MM.1S (cell line): ENCODE data around the gene SUPT3H.

Source experiments
- DNase-seq: peaks from one replicate; pipeline ENCODE4 v3.0.0-alpha.2; 2015
- H2AFZ ChIP-seq: fragments of 300-600 bp; sonication (generic); 2 replicates; pipeline ENCODE4 v1.6.0; 2016; ENCODE audit warnings: antibody characterized with exemption, low read length
- H3F3A ChIP-seq: fragments of 300-600 bp; sonication (generic); 2 replicates; pipeline ENCODE4 v1.6.1; 2016; ENCODE audit warnings: mild to moderate bottlenecking, antibody characterized with exemption, low read length, moderate library complexity, mixed read lengths; ENCODE audit not compliant: insufficient read depth
- H3K27ac ChIP-seq: fragments of 300-600 bp; sonication (generic); 2 replicates; pipeline ENCODE4 v1.5.1; 2016; ENCODE audit warnings: mild to moderate bottlenecking, low read length
- H3K27me3 ChIP-seq: fragments of 300-600 bp; sonication (generic); replicated peaks from 2 replicates; pipeline ENCODE4 v1.6.0; 2016; ENCODE audit warnings: low read length; ENCODE audit not compliant: insufficient read depth
- H3K36me3 ChIP-seq: fragments of 300-600 bp; sonication (generic); replicated peaks from 2 replicates; pipeline ENCODE4 v1.6.1; 2016; ENCODE audit warnings: mild to moderate bottlenecking, low read length, mixed read lengths; ENCODE audit not compliant: insufficient read depth
- H3K4me1 ChIP-seq: fragments of 300-600 bp; sonication (generic); 2 replicates; pipeline ENCODE4 v1.6.1; 2016; ENCODE audit warnings: low read length, mixed read lengths
- H3K4me2 ChIP-seq: fragments of 300-600 bp; sonication (generic); 2 replicates; pipeline ENCODE4 v1.6.0; 2016; ENCODE audit warnings: low read depth, low read length
- H3K4me3 ChIP-seq: fragments of 300-600 bp; sonication (generic); 2 replicates; pipeline ENCODE4 v1.5.1; 2016; ENCODE audit warnings: low read length, mixed read lengths
- H3K79me2 ChIP-seq: fragments of 300-600 bp; sonication (generic); 2 replicates; pipeline ENCODE4 v1.6.1; 2016; ENCODE audit warnings: mixed run types, low read length, mixed read lengths
- H3K9ac ChIP-seq: fragments of 300-600 bp; sonication (generic); 2 replicates; pipeline ENCODE4 v1.6.1; 2016; ENCODE audit warnings: low read length, mixed read lengths
- H3K9me2 ChIP-seq: fragments of 300-600 bp; sonication (generic); replicated peaks from 2 replicates; pipeline ENCODE4 v1.6.1; 2016; ENCODE audit warnings: mild to moderate bottlenecking, low read length, mixed read lengths; ENCODE audit not compliant: insufficient read depth
- H3K9me3 ChIP-seq: fragments of 300-600 bp; sonication (generic); replicated peaks from 2 replicates; pipeline ENCODE4 v1.6.1; 2016; ENCODE audit warnings: mild to moderate bottlenecking, low read length, mixed read lengths; ENCODE audit not compliant: insufficient read depth
- H4K20me1 ChIP-seq: fragments of 300-600 bp; sonication (generic); 2 replicates; pipeline ENCODE4 v1.6.1; 2016; ENCODE audit warnings: mild to moderate bottlenecking, low read length, moderate library complexity, mixed read lengths; ENCODE audit not compliant: insufficient read depth
- EZH2 ChIP-seq: fragments of 300-600 bp; sonication (generic); optimal IDR thresholded peaks from 2 replicates; pipeline ENCODE3; 2017; ENCODE audit warnings: low read depth, mild to moderate bottlenecking, antibody characterized with exemption, low read length, mixed read lengths
- EZH2phosphoT487 ChIP-seq: fragments of 300-600 bp; sonication (generic); IDR thresholded peaks from 2 replicates; pipeline ENCODE4 v1.6.1; 2018; ENCODE audit warnings: antibody characterized with exemption, low read length
- TF ChIP-seq, protein P1 (sequence below): fragments of 300-600 bp; sonication (generic); IDR thresholded peaks from 2 replicates; pipeline ENCODE4 v1.5.1; 2016; ENCODE audit warnings: antibody characterized with exemption, low read length, mixed read lengths

SUPT3H gene

DNA sequence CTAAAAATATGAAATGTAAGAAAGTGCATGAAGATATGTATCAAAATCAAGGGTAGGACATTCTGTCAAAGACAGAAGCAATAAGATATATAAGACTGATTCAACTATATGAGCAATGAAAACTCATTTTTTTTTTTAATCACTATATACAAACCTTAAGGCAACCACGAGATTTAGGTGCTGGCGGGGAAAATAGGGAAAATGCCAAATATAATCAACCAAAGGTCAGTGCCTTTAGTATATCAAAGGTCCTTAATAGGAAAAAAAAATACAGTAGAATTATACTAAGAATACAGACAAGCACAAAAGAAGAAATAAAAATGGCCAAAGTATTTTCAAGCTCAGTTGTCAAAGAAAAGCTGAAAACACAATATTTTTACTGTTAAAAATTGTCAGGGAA is 24.1 kb downstream of the SUPT3H start:
- H4K20me1 ChIP-seq = no peaks in the 10 kb centered on the region
- H3K27me3 ChIP-seq = no peaks in the 10 kb centered on the region
- no peaks in the 10 kb centered on the region for H3K36me3 ChIP-seq
- no peak overlapping the region for H3K4me2 ChIP-seq
- no peaks in the 10 kb centered on the region for H3K79me2 ChIP-seq
- H3K9ac ChIP-seq = no peak overlapping the region
- no peaks in the 10 kb centered on the region for H3K9me3 ChIP-seq
- H3K4me1 ChIP-seq = no peaks in the 10 kb centered on the region
- no peak overlapping the region for H2AFZ ChIP-seq
- no peak for TF ChIP-seq EZH2
- H3K9me2 ChIP-seq = no peaks in the 10 kb centered on the region
- no peak overlapping the region for H3K27ac ChIP-seq
- H3K4me3 ChIP-seq = no peak overlapping the region
- no peak for DNase-seq
- no peaks in the 10 kb centered on the region for H3F3A ChIP-seq

GRCh38 chr6:45351667-45352066 is 26.1 kb downstream of the SUPT3H start:
- Histone ChIP-seq H3K79me2 (no peaks in the 10 kb centered on the region), H2AFZ (no peak overlapping the region), H3K9ac (no peak overlapping the region), H3K27ac (no peak overlapping the region), H3K4me2 (no peak overlapping the region), H4K20me1 (no peaks in the 10 kb centered on the region), H3F3A (no peaks in the 10 kb centered on the region), H3K9me3 (no peaks in the 10 kb centered on the region), H3K9me2 (no peaks in the 10 kb centered on the region), H3K4me3 (no peak overlapping the region), H3K36me3 (no peaks in the 10 kb centered on the region), H3K4me1 (no peaks in the 10 kb centered on the region), H3K27me3 (no peaks in the 10 kb centered on the region)
- no peak for TF ChIP-seq EZH2phosphoT487
- TF ChIP-seq, protein P1, sequence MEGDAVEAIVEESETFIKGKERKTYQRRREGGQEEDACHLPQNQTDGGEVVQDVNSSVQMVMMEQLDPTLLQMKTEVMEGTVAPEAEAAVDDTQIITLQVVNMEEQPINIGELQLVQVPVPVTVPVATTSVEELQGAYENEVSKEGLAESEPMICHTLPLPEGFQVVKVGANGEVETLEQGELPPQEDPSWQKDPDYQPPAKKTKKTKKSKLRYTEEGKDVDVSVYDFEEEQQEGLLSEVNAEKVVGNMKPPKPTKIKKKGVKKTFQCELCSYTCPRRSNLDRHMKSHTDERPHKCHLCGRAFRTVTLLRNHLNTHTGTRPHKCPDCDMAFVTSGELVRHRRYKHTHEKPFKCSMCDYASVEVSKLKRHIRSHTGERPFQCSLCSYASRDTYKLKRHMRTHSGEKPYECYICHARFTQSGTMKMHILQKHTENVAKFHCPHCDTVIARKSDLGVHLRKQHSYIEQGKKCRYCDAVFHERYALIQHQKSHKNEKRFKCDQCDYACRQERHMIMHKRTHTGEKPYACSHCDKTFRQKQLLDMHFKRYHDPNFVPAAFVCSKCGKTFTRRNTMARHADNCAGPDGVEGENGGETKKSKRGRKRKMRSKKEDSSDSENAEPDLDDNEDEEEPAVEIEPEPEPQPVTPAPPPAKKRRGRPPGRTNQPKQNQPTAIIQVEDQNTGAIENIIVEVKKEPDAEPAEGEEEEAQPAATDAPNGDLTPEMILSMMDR = no peak
- TF ChIP-seq EZH2 = no peak
- no peak for DNase-seq

GRCh38 chr6:45351076-45351475 is 26.7 kb downstream of the SUPT3H start:
- H2AFZ ChIP-seq = no peak overlapping the region

GRCh38 chr6:45350186-45350710 is 27.5 kb downstream of the SUPT3H start:
- no peaks in the 10 kb centered on the region for H3K9me2 ChIP-seq
- no peaks in the 10 kb centered on the region for H3K9me3 ChIP-seq
- TF ChIP-seq EZH2phosphoT487 (no peak), EZH2 (no peak)
- TF ChIP-seq, protein P1 = no peak
- no peak overlapping the region for H3K4me3 ChIP-seq
- H3K79me2 ChIP-seq = no peaks in the 10 kb centered on the region
- no peaks in the 10 kb centered on the region for H3F3A ChIP-seq
- H3K36me3 ChIP-seq = no peaks in the 10 kb centered on the region
- no peak overlapping the region for H3K9ac ChIP-seq
- no peaks in the 10 kb centered on the region for H4K20me1 ChIP-seq
- H3K4me1 ChIP-seq = no peaks in the 10 kb centered on the region
- no peak overlapping the region for H3K27ac ChIP-seq
- no peak overlapping the region for H2AFZ ChIP-seq
- H3K27me3 ChIP-seq = no peaks in the 10 kb centered on the region
- H3K4me2 ChIP-seq = no peak overlapping the region
- DNase-seq = no peak

More at GRCh38 chr6:45351076-45351475, 26.7 kb downstream of the SUPT3H start:
- Histone ChIP-seq H3K9me2 (no peaks in the 10 kb centered on the region), H3K9ac (no peak overlapping the region), H3F3A (no peaks in the 10 kb centered on the region), H3K36me3 (no peaks in the 10 kb centered on the region), H3K4me3 (no peak overlapping the region), H3K27ac (no peak overlapping the region), H4K20me1 (no peaks in the 10 kb centered on the region), H3K9me3 (no peaks in the 10 kb centered on the region), H3K79me2 (no peaks in the 10 kb centered on the region), H3K4me2 (no peak overlapping the region), H3K4me1 (no peaks in the 10 kb centered on the region), H3K27me3 (no peaks in the 10 kb centered on the region)
- no peak for DNase-seq
- no peak for TF ChIP-seq EZH2
- no peak for TF ChIP-seq EZH2phosphoT487
- TF ChIP-seq, protein P1 = no peak
